Endometrium (tissue), 2 donors: ENCODE data around the gene DDN.

ENCODE experiments used
- FAIRE-seq: peaks from 2 replicates; lab custom pipeline; 2012; peaks lifted over from hg19 to GRCh38; lab: Jason Lieb, UNC
- donor health status: control.
- donor health status: control.

DDN gene

DNA sequence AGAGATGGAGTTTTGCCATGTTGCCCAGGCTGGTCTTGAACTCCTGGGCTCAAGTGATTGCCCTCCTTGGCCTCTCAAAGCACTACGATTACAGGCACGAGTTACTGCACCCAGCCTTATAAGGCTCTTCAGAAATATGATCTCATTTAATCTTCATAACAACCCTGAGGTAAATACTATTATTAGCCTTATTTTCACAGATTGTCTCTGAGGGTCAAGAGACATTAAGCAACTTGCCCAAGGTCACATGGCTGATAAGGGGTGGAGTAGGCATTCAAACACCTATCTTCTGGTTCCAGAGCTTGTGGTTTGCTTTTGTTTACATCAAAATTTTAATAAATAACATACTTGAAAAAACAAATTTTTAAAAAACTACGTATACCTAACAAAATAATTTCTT lies 14.3 kb upstream of the DDN start:
- no peak for FAIRE-seq

DNA sequence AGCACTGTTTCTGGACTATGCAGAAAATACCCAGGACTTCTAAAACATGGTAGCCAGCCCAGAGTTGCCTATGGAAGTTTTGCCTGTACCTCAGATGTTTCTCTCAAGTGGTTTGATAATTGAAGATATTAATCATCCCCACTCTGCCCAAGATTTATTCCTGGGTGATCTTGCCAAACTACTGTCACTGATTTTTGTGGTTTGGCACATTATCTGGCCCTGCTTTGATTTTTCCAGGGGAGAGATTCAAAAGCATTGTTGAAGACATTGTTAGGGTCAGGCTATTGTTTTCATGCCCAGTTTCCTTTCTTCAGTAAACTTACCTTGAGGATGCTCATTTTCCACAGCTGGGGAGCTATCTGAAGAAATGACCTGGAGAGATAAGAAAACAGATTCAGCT lies 13.6 kb upstream of the DDN start:
- no peak for FAIRE-seq

DNA sequence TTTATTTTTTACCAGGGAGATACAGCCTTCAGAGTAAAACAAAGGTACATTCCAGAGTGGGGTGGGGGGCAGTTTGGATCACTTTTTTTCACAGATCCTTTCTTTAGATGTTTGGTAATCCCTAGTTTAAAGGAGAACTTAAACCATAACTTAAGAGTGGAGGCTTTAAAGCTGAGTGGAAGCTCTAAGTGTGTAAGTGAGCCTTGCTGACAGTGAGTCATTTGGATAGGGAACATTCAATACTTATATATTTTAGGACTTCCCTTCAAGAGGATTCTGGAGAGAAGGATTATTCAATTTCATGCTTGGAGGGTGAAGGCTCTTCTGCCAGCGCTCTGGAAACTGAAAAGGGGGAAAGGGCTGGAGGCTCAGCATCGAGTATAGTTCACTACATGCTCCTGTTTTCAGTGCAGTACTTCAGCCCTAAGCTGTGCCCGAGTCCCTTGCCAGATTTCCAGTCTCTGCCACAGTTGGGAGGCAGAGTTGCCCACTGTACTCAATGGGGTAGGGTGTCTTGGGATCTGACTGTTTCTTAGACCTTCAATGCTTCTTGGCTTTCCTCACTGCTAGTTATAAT lies 11.0 kb upstream of the DDN start:
- no peak for FAIRE-seq

DNA sequence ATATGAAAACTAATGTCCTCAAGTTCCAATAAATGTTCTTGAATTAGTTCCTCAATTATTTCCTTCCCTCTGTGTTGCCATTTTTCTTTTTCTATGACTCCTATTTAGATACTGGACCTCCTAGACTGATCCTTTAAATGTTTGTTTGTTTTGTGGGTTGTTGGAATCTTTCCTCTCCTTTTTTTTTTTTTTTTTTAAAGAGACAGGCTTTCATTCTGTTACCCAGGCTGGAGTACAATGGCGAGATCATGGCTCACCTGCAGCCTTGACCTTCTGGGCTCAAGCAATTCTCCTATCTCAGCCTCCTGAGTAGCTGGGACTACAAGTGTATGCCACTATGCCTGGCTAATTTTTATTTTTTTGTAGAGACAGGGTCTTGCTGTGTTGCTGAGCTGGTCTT lies 9.8 kb upstream of the DDN start:
- FAIRE-seq: no peak

DNA sequence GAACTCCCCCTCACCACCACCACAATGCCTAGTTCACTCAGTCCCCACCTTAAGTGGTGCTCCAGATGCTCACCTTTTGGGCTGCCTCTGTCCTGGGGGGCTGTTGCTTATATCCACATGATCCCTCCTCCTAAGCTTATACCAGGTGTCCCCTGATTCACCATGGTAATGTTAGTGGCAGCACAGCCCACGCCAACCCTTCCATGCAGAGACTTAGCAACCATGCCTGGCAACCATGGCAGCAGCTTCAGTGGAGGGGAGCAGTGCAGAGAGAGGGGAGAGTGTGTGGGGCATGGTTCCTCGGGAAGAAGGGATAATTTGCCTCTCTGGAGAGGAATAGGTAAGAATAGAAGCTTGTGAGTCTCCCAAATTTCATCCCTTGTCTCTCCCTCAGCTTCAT lies 1.2 kb upstream of the DDN start:
- FAIRE-seq: no peak

DNA sequence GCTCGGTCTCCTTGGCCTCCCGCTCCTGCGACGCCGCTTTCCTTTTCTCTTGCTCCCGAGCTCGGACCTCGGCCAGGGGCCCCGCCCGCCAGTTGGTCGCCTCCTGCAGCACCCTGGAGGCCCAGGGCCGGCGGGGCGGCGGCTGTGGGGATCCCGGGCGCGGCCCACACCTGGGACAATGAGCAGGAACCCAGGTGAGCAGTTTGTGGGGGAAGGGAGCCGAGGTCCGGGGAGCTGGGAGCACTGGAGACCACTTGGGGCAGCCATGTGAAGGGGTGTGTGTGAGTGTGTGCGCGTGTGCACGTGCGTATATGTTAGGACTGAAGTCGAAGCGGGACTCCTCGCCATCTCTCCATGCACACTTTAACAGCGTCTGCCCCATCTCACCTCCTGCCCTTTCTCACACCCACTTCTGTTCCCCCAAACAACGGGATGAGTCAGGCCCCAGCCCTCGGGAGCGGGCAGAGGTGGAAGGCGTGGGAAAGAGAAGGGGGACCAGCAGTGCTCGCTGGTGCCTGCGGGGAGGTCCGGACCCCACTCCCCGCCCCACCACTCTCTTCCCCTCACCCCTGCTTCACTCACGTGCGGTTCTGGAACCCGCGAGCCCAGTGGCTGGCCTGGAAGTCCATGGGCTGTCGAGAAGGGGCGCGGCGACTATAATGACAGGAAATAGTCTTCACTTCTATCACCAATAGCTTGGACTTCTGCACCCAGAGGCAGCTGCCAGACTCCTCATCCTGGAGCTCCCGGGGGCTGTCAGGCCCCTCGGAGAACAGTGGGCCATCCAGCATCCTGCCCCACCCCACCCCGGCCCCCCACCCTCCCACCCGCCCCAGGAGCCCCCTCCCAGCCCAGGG lies 450 bp downstream of the DDN start:
- no peak for FAIRE-seq

DNA sequence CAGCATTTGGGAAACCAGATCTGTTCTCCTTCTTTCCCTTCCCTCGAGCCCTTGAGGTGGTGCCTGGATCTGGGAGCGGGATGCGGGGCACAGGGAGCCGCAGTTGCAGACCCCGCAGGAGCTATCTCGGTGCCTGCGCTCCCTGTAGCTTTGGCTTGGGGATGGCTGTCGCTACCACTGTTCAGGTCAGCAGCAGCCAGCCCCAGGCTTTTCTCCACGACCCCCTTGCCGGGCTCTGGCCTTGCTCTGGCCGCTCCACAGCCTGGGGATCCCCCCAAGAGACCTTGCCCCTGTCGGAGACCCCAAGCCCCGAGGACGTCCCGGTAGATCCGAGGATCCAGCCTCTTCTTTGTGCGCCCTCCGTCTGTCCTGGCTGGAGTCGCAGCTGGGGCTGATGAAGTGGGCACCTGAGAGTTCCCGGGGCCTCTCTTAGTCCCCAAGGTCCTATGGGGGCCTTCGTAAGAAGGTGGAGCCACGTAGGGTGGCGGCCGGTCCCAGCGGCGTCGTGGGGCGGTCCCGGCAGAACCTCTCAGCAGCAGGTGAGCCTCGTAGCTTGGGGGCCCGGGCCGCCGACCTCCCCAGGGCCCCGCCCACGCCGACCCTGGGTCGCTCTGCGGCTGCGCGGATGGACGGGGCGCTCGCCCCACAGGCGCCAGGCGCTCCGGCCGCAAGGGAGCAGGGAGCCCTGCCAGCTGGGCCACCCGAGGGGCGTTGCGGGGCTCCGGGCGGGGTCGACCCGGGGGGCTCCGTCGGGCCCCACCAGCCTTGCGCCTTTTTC lies 1.3 kb downstream of the DDN start:
- FAIRE-seq: no peak

DNA sequence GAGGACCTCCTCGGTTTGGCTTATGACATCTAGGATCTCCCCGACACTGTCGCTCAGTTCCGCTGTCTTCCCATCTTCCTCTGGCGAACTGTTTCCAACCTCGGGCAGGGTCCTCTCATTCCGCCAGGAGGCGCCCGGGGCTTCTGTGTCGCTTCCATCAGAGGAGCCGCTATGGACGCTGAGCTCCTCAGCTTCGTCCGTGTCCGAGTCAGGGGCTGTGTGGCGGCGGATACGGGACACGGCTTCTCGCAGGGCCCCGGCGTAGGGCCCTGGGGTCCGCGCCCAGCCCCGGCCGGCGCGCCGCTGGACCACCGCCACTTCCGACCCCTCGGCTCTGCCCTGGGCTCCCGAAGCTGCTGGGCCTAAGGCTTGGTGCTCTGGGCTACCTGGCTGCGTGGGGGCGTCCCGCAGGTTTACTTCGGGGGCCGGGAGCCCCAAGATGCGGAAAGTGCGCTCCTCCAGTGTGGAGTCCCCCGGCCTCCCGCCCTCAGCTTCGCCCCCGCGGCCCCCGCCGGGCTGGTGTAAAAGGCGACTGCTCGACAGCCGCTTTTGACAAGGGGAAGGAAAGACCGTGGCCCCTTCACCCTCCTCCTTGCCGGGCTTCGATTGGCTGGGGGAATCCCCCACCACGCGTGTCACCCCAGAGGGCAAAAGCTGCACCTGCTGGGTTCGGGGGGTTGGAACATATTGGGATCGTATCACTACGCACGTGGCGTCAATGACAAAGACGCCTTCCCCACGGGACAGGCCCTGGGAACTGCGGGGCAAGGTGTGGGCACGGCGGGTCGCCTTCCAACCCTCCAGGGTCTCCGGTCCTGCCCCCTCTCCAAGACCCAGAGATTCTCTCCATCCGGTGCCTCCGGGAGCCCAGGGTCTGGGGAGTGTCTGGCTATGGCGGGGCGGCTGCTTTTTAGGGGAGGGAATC lies 2.1 kb downstream of the DDN start:
- no peak for FAIRE-seq

DNA sequence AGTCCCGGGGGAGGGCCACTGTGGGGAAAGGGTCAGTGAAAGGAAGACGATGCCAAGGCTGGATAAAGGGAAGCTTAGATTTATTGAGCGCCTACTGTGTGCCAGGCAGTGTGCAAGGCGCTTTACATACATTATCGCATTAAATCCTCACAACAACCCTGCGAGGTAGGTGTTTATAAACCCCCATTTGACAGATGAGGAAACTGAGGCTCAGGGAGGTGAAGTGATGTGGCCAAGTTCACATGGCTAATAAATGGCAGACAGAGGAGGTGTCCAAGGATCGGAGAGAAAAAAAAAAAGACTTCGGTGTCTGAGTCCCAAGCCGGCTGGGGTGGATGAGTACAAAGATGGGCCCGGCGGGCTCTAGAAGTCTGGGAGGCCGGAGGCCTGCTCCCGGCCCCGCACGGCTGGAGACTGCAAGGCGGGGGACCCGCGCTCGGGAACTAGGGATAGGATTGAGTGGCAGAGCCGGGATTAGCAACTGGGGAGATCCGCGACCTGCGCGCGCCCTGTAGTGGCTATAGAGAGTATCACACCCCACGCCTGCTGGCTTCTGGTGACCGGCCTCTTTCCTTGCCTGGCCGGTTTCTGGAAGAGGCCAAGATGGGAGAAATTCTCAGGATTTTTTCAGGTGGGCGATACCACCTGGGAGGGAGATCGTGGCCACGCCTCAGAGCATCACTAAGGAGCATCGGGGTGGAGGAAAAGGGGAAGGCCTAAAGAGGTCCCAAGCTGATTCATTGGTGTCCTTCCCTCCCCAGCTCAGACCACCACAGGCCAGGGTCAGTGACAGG lies 3.9 kb downstream of the DDN start:
- FAIRE-seq: peak; percentile 41

DNA sequence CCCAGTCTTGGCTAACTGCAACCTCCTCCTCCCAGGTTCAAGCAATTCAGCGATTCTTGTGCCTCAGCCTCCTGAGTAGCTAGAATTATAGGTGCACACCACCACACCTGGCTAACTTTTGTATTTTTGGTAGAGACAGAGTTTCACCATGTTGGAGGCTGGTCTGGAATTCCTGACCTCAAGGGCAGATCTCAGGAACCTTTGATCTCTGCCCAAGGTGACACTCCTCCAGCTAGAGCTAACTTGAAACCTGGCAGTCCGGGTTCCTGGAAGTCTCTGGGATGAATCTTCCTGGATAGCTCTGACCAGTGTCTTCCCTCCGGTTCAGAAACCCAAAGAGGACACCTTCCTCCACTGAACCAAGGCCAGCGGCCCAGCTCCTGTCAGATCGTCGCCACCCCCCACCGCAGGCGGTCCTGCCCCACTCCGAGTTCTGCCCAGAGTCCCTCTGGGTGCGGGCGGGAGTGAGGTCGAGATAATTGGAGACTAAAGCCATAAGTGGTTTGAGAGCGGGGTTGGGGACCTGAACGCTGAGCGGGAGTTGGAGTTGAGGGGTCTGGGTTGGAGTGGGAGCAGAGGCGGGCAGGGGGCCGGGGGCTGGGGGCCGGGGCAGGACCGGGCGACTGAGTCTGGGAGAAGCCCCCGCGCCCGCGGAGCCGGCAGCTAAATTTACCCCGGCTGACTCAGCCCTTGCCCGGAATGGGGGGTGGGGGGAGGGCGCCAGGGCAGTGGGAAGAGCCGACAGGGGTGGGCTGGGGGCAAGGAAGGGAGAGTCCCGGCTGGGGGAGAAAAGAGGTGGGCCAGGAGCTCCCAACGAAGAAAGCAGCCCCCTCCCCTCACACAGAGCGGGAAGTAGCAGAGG lies 4.7 kb downstream of the DDN start:
- FAIRE-seq: no peak

DNA sequence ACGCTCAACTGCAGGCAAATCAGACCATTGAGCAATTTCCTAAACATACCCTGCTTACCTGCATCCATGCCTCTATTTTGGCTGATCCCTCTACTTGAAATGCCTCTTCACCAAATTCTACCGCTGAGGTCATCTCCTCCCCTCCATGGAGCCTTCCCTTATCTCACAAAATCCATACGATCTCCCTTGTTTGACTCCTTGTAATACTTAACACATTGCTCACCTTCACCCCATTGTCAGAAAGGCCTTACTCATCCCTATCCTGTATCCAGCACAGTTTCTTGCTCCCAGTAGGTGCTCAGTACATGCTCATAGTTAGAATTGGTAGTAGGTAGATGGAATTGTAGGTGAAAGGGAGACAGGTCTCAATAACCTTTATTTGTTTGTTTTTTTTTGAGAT lies 5.4 kb downstream of the DDN start:
- no peak for FAIRE-seq

DNA sequence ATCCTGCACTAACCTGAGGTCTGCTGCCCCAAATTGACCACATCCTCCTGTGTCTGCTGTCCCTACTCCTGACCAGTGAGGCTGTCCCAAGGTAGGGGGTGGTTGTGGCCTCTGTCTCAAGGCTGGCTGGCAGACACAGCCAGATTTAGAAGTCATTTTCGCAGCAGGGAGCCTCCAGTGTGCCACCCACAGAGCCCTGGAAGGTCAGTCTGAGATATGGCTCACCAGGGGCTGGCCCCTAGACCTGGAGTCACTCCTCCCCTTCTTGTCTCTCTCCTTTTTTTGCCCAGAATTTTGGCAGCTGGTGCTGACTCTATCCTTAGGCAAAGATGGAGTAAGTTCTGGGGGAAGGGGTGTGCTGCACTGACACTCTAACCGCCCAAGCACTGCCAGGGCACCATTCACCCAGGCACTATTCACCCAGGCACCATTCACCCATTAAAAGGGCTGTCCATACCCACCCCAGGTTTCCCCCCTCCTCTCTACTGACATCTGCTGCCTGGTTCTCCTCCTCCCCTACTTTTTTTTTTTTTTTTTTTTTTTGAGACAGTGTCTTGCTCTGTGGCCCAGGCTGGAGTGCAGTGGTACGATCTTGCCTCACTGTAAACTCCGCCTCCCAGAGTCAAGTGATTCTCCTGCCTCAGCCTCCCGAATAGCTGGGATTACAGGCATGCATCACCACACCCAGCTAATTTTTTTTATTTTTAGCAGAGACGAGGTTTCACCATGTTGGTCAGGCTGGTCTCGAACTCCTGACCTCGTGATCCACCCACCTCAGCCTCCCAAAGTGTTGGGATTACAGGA lies 7.7 kb downstream of the DDN start:
- no peak for FAIRE-seq

DNA sequence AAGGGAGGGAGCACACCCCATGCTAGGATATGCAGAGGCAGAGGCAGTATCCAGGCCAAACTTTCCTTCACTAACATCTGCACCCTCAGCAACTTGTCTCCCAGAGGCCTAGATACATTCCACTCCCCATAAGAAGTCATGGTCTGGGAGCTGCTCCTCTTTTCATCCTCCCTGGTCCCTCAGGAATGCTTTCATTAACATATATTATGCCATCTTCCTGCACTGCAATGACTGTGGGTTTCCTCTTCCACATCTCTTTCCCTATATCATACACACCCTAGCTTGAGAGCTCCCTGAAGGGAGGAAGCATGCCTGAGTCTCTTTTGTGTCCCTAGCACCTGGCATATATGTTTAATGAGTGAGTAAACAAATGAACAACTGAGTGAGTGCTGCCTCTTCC lies 8.6 kb downstream of the DDN start:
- FAIRE-seq: no peak

DNA sequence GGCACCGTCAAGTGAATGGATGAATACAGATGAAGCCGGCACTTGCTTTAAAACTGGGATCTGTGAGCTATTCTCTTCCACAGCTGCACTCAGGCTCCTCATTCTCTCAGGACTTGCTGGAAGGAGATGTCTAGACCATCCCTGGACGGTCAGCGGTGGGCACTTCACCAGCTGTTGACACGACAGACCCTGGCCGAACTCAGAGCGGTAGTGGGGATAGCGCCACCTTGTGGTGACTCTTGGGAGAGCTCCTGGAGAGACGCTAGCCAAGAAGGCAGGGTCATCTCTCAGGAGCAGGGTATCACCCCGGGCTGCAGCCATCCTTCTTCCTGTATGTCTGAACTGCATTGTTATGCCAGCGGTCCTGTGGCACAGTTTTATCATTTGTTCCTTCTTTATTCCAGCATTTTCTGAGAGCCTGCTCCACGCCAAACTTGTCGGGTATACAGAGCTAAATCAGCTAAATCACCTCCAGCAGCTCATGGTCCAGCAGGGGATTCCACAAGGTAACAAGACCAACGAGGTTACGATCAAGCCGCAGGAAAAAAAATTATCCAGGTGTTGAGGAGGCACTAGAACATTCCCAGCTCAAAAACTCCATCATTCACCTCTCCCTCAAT lies 11.0 kb downstream of the DDN start:
- FAIRE-seq: no peak

DNA sequence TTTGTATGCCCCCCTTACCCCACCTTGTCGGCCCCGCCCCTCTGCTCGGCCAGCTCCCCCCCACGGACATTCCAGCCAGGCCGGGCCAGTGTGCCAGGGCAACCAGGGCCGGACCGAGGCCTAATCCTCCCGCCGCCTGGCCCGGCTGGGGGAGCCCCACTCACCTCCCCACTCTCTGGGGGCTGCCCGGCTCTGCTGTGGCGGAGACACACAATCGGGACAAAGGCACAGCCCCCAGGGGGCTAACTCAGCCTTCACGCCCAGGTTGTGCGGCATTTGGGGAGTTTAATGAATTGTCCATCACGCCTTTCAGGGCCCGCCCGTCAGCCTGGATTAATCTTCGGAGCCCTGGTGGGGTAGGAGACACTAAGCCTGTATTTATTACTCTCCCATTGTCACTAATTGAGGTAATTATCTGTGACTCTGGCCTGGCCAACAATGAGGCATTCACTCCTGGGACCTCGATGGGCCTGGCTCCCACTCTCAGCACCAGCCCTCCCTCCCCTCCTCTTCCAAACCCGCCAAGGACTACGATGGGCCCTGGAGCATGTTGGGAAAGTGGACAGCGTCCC lies 12.4 kb downstream of the DDN start:
- FAIRE-seq: no peak

DNA sequence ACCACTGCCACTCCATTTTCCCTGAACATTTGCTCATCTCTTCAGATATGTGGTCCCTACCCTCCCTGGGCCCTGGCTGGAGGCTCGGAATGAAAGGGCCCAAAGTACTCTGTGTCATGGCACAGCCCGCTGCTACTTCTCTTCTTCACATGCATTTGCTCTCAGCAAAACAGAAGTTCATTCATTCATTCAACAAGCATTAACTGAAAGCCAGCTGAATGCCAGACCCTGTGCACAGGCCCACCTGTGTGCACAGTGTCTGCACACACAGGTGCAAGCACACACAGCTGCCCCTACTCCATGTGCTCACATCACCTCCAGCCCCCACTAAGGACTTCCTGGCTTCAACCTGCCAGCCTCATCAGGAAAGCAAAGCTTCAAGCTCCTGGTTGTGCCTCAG lies 13.3 kb downstream of the DDN start:
- no peak for FAIRE-seq

DNA sequence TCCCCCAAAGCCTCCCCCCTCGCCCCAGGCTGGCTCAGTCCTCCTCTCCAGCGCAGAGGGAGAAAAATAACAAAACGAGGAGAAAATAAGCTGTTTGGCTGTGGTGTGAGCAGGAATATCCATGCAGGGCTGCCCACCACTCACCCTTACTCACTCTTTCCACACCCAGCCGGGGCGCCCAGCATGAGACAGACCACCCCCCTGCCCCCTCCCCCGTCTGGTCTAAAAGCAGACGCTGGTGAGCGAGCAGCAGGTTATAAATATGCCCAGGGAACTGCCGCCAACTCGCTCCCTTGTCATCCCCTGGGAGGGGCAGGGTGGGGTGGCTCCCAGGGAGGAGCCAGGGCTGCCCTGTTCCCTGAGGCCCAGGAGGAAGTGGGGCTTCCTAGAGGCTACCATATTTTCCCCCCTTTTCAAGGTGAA lies 13.7 kb downstream of the DDN start:
- no peak for FAIRE-seq

DNA sequence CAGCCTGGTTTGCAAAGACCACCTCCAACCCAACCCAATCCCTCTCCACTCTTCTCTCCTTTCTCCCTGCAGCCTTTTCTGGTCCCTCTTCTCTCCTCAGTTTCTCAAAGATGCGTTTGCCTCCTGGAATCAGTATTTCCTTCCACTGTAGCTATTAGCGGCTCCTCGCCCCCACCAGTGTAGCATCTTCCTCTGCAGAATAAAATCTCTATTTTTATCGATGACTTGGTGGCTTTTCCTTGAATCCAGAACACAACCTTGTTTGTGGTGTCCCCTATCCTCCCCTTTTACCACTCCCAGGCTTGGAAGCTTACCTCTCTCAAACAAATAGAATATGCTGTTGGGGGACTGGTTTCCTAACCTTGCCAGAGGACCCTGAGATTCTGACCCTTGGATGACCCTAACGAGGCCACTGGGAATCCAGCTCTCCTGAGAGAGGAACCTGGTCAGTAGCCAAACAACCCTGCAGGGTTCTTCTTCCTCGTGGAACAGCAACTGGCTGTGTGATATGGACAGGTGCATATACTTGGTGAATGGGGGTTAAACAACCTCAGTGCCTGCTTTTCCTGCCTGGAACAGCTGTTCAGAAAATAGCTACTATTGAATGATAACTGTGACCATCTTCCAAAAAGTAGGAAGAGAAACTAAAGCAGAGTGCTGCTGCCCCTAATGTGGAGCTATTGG lies 16.6 kb downstream of the DDN start:
- FAIRE-seq: no peak
